GM18517 (cell line): Measurements from ENCODE around the gene SELENOM.
"Not testable (repeated sequence)": the region's sequence is repeated elsewhere in the genome, so short reads cannot be mapped to it uniquely, and the experiment has no call there.

Experiments used
- ATAC-seq: cut with Tn5 transposase; IDR thresholded peaks from one replicate; pipeline ENCODE4 v1.9.1; 2021; ENCODE audit warnings: mild to moderate bottlenecking, moderate library complexity; ENCODE audit not compliant: unreplicated experiment

SELENOM gene

GRCh38 chr22:31080164-31080847 lies 27.1 kb downstream of the SELENOM start:
- ATAC-seq = no peak

- no peak for ATAC-seq
Measured at GRCh38 chr22:31079095-31079642, 28.2 kb downstream of the SELENOM start.

DNA sequence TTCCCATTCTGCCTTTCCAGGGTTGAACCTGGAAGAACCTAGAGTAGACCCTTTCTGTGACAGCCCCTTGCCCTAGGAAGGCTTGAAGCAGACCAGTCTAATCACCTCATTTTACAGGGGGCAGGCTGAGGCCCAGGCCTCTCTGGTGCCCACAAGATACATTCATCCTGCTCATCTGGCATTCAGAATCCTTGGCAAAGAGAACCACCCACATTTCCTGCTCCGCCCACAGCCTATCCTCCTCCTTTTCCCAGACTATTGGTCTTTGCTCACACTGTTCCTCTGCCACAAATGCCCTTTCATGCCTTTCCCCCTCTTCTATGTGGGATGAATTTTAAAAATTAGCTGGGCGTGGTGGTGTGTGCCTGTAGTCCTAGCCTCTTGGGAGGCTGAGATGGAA lies 29.0 kb downstream of the SELENOM start:
- ATAC-seq = not testable (repeated sequence)

GRCh38 chr22:31077681-31078080 lies 29.7 kb downstream of the SELENOM start:
- ATAC-seq = no peak

GRCh38 chr22:31075961-31076360 lies 31.4 kb downstream of the SELENOM start:
- ATAC-seq = no peak

DNA sequence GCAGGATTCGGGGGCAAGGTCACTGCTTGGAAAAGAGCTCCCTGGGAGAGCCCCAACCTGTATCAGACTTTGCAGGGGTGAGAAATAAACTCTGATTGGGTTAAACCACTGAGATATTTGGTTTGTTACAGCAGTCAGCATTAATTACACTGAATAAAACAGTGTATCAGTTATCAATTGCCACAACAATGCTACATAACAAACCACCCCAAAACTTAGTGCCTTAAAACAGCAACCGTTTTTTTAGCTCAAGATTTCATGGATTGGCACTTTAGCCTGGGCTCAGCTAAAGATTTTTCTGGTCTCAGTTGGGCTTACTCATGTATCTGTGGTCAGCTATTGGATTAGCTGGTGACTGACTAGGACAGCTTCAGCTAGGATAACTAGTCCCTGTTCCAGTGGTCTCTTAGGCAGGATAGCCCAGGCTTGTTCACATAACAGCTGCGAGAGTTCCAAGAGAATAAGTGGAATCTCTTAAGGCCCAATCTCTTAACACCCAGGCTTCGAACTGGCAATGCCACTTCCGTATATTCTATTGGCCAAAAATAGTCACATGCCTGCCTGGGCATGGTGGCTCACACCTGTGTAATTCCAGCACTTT lies 33.7 kb downstream of the SELENOM start:
- not testable (repeated sequence) for ATAC-seq

- ATAC-seq = not testable (repeated sequence)
Measured at GRCh38 chr22:31073125-31073524, 34.2 kb downstream of the SELENOM start.

DNA sequence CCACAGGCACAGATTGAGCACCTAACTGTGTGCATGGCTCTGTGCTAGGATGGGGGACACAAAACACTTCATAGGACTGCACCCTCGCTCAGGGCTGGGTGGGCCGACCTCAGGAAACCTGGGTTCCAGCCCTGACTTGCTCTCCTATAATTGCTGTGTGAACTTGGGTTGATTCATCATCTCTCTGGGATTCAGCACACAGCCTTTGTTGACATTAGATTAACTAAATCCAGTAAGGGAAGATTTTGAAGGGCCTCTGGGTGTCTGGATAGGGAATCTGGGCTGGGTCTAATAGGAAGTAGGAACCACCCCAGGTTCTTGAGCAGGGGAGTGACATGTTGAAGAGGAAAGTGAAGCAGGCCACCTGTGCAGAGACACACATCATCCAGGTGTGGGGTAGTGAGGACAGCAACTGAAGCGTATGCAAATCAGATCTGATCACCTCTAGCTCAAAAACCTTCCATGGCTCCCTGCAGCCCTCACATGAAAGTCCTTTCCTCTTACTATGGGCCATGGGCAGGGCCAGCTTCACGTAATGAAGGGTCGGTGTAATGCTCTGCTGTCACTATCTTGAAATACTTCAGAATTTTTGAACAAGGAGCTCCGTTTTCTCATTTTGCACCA lies 37.6 kb downstream of the SELENOM start:
- not testable (repeated sequence) for ATAC-seq

GRCh38 chr22:31068970-31069369 lies 38.4 kb downstream of the SELENOM start:
- ATAC-seq = no peak

- no peak for ATAC-seq
Measured at GRCh38 chr22:31064369-31064768, 43.0 kb downstream of the SELENOM start.

DNA sequence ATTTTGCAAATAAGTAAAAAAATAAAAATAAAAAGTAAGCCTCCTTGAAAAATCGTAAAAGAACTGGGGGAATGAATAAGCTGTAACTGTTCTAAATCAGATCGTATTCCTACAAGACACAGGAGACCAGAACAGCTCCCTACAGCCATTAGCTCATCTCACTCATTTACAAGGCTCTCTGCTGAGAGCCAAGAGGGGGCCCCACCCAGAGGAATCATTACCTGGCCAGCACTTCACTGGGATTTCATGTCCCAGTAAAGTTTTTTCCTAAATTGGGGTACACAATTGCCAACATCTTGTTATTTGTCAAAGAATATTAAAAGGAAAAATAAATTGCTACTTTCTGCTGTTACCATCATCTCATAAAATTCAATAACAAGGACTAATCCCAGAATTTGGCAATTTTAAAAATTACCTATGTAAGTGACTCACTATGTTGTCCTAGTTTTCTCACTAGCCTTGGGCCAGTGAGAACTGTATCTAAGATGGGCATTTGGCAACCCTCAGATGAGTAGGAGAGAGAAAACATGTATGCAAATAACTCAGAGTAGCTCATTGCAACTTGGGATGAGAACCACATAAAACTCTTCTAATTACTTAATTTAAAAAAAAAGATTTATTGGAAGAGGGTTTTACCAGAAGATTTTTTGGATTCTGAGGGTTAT lies 44.7 kb downstream of the SELENOM start:
- ATAC-seq = no peak

DNA sequence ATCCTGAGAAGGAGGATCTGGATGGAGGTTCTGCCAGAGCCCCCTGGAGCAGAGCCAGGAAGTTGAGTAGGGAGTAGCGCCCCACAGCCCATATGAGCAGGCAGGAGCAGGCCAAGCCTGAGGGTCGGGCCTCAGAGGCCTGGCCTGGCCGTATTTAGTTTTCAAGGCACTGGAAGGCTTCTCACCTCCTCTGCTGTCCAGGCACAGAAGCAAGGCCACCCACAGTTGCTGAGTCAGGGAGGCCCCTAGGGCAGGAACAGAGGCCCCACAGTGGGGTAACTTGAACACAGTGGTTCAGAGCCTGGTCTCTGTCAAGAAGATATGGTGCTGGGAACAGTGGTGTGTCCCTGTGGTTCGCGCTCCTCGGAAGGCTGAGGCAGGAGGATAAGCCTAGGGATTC lies 47.7 kb downstream of the SELENOM start:
- ATAC-seq = not testable (repeated sequence)

- ATAC-seq = no peak
Measured at GRCh38 chr22:31056986-31057599, 50.3 kb downstream of the SELENOM start.

GRCh38 chr22:31055635-31056159 lies 51.7 kb downstream of the SELENOM start:
- ATAC-seq = no peak

GRCh38 chr22:31055117-31055634 lies 52.2 kb downstream of the SELENOM start:
- ATAC-seq = no peak
